Peyer's patch (tissue), 4 donors: ENCODE data around the gene TRIP11. TPM values are rescaled to one million over a fixed set of nuclear protein-coding genes. Genes with fewer than 3 reads are reported as not detected.

Source experiments
- DNase-seq, 3 donors: peaks; one replicate each; pipeline ENCODE4 v3.0.0-alpha.2; 2017 to 2019
- H3K27ac ChIP-seq, 4 donors: fragments of 200-600 bp; sonication (generic); one replicate each; pipeline ENCODE4 v1.5.1; 2016 to 2019
- H3K27me3 ChIP-seq, 2 donors: fragments of 200-600 bp; sonication (generic); one replicate each; pipeline ENCODE4 v1.5.1; 2019
- H3K36me3 ChIP-seq, 3 donors: fragments of 200-600 bp; sonication (generic); one replicate each; pipeline ENCODE4 v1.5.1; 2016 to 2019
- H3K4me1 ChIP-seq, 4 donors: fragments of 200-600 bp; sonication (generic); one replicate each; pipeline ENCODE4 v1.5.1; 2016 to 2019
- H3K4me3 ChIP-seq, 4 donors: fragments of 200-600 bp; sonication (generic); 1 replicate in 3 of 4; 2 replicates in 1 of 4; pipeline ENCODE4 v1.5.1; 2016 to 2019; ENCODE audit warnings: mild to moderate bottlenecking in 1 of 4
- H3K9me3 ChIP-seq, 4 donors: fragments of 200-600 bp; sonication (generic); one replicate each; pipeline ENCODE4 v1.5.1; 2016 to 2019; ENCODE audit warnings: mild to moderate bottlenecking in 1 of 4
- CTCF ChIP-seq, 6 experiments: fragments of 450-650 bp in 4 of 6; fragments of 200-600 bp in 2 of 6; sonication (generic) in 1 of 6; IDR thresholded peaks; one replicate each; pipeline ENCODE4 v1.5.1; 2017 to 2019; ENCODE audit warnings: antibody characterized with exemption in 6 of 6, mild to moderate bottlenecking in 3 of 6, moderate library complexity in 1 of 6
- POLR2A ChIP-seq, 2 donors: fragments of 450-650 bp; IDR thresholded peaks; one replicate each; pipeline ENCODE4 v1.5.1; 2017; ENCODE audit warnings: antibody characterized with exemption in 2 of 2, mild to moderate bottlenecking in 2 of 2, moderate library complexity in 2 of 2
- total RNA-seq, 4 donors: library from RNA; depleted of rRNA; stranded (reverse); fragments of >200 nt; gene quantifications; one replicate each; pipeline ENCODE4 v1.1.0, GENCODE V29; 2016

TRIP11 gene
- total RNA-seq, 4 donors from 2014 or later, result 24.0 to 74.3 (median 44.7) TPM

GRCh38 chr14:91942946-91943345 is 96.9 kb downstream of the TRIP11 start:
- TF ChIP-seq CTCF (IDR thresholded peaks at IDR 0.05) (no peak), POLR2A (IDR thresholded peaks at IDR 0.05) (no peak)

DNA sequence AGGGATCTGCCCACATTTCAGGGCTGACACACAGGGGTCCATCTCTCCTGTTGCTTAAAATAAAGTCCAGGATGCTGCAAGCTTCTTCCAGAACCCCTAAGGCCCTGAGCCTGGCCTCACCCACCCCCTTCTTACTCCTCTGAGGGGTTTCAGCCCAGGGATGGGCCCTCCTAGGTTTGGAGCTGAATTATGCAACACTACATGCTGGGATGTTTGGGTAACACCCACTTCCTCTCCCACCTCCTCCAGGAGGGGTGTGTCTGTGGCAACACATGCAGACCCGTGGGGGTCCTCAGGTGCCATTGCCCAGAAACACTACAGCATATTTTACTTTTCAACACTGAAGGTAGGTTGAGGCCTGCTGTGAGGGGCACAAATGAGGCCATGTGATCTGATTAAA is 97.7 kb downstream of the TRIP11 start:
- no peaks in the 10 kb centered on the region for H3K9me3 ChIP-seq
- no peaks in the 10 kb centered on the region for H3K27me3 ChIP-seq
- TF ChIP-seq CTCF (IDR thresholded peaks at IDR 0.05) (no peak), POLR2A (IDR thresholded peaks at IDR 0.05) (no peak)
- peaks cover 0 to 7% (median 0%) of the 10 kb centered on the region in 3 donors for H3K36me3 ChIP-seq
- no peak for DNase-seq
- H3K4me3 ChIP-seq, result no peak overlapping the region
- no peak overlapping the region for H3K27ac ChIP-seq
- peaks cover 0 to 6% (median 0%) of the 10 kb centered on the region in 4 donors for H3K4me1 ChIP-seq

More at GRCh38 chr14:91942946-91943345, 96.9 kb downstream of the TRIP11 start:
- DNase-seq, result no peak
- Histone ChIP-seq H3K4me1 (peaks cover 0 to 13% (median 0%) of the 10 kb centered on the region in 4 donors), H3K27me3 (no peaks in the 10 kb centered on the region), H3K36me3 (peaks cover 0 to 7% (median 0%) of the 10 kb centered on the region in 3 donors), H3K27ac (no peak overlapping the region), H3K9me3 (no peaks in the 10 kb centered on the region), H3K4me3 (no peak overlapping the region)

- H3K9me3 ChIP-seq, result no peaks in the 10 kb centered on the region
- TF ChIP-seq POLR2A (IDR thresholded peaks at IDR 0.05) (no peak), CTCF (IDR thresholded peaks at IDR 0.05) (no peak)
- DNase-seq, result no peak
- H3K4me1 ChIP-seq, result no peaks in the 10 kb centered on the region
- no peak overlapping the region for H3K4me3 ChIP-seq
- no peaks in the 10 kb centered on the region for H3K27me3 ChIP-seq
- peaks cover 0 to 7% (median 0%) of the 10 kb centered on the region in 3 donors for H3K36me3 ChIP-seq
- no peak overlapping the region for H3K27ac ChIP-seq
These were observed 99.7 kb downstream of the TRIP11 start for GRCh38 chr14:91940209-91940608.

DNA sequence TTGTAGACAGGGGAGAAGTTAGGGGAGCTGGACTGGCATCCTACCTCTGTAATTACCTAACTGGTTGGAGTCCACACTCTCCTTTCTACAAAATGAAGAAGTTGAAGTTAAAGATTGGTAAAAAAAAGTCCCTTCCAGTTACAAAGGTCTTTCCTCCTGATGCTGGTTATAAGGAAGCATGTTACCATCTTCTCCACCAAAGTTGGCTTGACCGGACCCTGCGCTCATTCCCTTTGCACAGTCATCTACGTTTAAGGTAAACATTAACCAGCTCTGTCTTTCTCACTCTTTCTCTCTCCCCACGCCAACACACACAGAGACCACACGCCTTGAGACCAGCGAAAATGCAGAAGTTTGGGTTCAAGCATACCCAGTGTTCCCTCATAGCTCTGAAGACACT is 104.3 kb downstream of the TRIP11 start:
- no peaks in the 10 kb centered on the region for H3K4me1 ChIP-seq
- no peaks in the 10 kb centered on the region for H3K27me3 ChIP-seq
- TF ChIP-seq POLR2A (IDR thresholded peaks at IDR 0.05), result no peak
- TF ChIP-seq CTCF (IDR thresholded peaks at IDR 0.05), result no peak
- no peaks in the 10 kb centered on the region for H3K9me3 ChIP-seq
- H3K4me3 ChIP-seq, result no peak overlapping the region
- H3K27ac ChIP-seq, result no peak overlapping the region
- DNase-seq, result no peak
- H3K36me3 ChIP-seq, result peaks cover 0 to 7% (median 0%) of the 10 kb centered on the region in 3 donors

GRCh38 chr14:91934554-91935285 is 105.1 kb downstream of the TRIP11 start:
- Histone ChIP-seq H3K4me1 (no peaks in the 10 kb centered on the region), H3K27ac (no peak overlapping the region), H3K4me3 (no peak overlapping the region), H3K9me3 (no peaks in the 10 kb centered on the region), H3K36me3 (no peaks in the 10 kb centered on the region), H3K27me3 (no peaks in the 10 kb centered on the region)
- DNase-seq, result no peak
- no peak for TF ChIP-seq POLR2A (IDR thresholded peaks at IDR 0.05)
- no peak for TF ChIP-seq CTCF (IDR thresholded peaks at IDR 0.05)
